ENCODE measurements around the gene CLASP1.
"Not testable (repeated sequence)": the region's sequence is repeated elsewhere in the genome, so short reads cannot be mapped to it uniquely, and the experiment has no call there.

The CLASP1 gene

DNA sequence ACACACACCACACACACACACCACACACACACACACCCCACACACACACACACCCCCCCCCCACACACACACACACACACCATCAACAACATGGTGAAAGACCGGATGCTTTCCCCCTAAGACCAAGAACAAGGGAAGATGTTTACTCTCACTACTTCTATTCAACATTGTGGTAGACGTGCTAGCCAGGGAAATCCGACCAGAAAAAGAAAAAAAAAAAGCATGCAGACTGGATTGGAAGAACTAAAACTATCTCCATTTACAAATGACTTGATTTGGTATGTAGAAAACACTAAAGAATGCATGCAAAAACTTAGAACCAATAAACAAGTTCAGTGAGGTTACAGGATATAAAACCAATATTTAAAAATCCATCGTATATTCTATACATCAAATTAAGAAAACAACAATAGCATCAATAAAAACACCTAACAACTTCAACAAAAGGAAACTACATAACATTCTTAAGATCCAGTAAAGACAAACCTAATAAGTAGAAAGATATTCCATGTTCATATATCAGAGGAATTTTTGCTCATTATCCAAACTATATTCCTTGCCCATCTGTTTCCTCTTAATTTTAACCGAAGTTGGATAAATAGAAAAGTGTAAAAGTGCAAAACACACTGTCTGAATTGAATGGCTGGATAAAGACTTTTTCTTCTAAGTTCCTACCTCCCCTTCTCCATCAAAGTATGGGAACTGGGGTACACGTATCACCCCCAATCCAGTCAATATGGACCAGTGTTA lies 170.1 kb downstream of the CLASP1 start:
- Mint-ChIP-seq H3K4me3 (no peak overlapping the region), H3K27me3 (no peaks in the 10 kb centered on the region), H3K4me1 (peaks cover 52% of the 10 kb centered on the region), H3K9me3 (no peaks in the 10 kb centered on the region), H3K27ac (peak overlapping the region; percentile 75), H3K36me3 (peaks cover 2% of the 10 kb centered on the region)

DNA sequence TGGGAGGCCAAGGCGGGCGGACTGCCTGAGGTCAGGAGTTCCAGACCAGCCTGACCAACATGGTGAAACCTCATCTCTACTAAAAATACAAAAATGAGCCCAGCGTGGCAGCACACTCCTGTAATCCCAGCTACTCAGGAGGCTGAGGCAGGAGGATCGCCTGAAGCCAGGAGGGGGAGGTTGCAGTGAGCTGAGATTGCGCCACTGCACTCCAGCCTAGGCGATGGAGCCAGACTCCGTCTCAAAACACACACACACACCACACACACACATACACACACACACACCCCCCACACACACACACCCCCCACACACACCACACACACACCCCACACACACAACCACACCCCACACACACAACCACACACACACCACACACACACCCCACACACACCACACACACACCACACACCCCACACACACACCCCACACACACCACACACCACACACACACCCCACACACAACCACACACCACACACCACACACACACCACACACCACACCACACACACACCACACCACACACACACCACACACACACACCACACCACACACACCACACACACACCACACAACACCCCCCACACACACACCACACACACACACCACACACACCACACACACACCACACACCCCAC lies 170.8 kb downstream of the CLASP1 start:
- H3K27me3 Mint-ChIP-seq, H3K36me3 Mint-ChIP-seq, H3K9me3 Mint-ChIP-seq, H3K27ac Mint-ChIP-seq, H3K4me3 Mint-ChIP-seq: not testable (repeated sequence)
- peaks cover 53% of the 10 kb centered on the region for H3K4me1 Mint-ChIP-seq

DNA sequence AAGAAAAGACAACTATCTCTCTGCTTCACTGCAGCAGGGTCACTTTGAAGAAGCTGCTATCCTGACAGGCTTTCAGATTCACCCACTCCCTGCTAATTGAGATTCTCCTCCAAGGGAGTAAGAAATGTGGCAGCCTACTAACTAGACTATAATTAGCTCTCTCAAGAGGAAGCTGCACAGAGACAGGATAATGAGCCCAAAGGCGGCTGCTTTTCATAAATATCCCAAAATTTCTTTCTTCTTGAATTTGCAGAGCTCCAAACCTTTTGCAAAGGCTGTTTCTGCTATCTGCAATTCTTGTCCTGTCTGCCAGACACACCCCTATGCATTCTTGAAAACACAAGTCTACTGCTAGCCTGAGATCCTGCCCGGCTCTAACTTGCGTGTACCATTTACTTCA lies 172.6 kb downstream of the CLASP1 start:
- Mint-ChIP-seq H3K27me3 (no peaks in the 10 kb centered on the region), H3K27ac (peak overlapping the region; percentile 47), H3K36me3 (peaks cover 3% of the 10 kb centered on the region), H3K4me1 (peaks cover 55% of the 10 kb centered on the region), H3K4me3 (no peak overlapping the region), H3K9me3 (no peaks in the 10 kb centered on the region)

DNA sequence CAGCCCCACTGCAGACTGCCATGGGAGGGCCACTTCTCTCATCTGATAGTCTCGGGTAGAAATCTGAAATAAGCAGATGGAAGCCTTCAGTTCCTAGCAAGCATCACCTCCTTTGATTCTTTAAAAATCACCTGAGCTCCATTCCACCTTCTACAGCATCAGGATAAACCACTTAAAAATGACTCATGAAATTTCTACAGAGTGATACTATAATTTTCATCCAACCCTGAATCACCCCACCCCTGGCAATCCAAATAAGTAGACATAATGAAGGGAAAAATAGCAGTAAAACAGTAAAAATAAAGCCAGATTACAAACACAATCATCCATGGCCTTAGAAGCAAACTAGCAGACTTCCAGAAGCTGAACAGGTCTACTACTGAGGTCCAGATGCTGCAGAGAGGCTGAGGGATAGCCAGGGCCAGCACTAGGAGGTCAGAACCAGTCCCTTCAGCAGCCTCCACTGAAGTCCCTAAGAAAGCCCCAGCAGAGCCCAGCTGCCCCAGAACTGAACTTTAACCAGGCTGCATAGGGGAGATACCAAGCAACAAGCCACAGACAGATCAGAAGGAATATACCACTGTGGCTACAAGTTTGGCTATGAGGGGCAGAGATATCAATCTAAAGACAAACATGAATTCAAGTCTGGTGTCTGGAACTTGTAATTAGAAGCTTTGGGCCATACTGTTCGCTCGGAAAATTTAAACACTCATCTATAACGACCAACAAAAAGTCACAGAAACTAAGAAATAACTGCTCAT lies 173.3 kb downstream of the CLASP1 start:
- Mint-ChIP-seq H3K36me3 (peaks cover 7% of the 10 kb centered on the region), H3K27me3 (no peaks in the 10 kb centered on the region), H3K27ac (peak overlapping the region; percentile 47), H3K4me1 (peaks cover 57% of the 10 kb centered on the region), H3K9me3 (no peaks in the 10 kb centered on the region), H3K4me3 (no peak overlapping the region)

DNA sequence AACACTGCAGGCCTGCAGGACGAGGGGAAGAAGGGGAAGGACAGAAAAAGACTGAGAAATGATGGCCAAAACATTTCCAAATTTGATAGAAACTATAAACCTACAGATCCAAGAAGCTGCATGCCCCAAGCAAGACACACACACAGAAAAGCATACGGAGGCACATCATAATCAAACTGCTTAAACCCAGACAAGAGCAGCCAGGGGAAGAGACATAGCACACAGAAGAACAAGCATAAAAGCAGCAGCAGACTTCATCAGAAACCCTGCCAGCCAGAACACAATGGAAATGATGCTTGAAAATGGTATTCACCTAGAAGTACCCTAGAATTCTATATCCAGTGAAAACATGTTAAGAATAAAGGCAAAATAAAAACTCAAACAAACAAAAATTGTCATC lies 175.8 kb downstream of the CLASP1 start:
- Mint-ChIP-seq H3K27ac (no peak overlapping the region), H3K36me3 (peaks cover 15% of the 10 kb centered on the region)

DNA sequence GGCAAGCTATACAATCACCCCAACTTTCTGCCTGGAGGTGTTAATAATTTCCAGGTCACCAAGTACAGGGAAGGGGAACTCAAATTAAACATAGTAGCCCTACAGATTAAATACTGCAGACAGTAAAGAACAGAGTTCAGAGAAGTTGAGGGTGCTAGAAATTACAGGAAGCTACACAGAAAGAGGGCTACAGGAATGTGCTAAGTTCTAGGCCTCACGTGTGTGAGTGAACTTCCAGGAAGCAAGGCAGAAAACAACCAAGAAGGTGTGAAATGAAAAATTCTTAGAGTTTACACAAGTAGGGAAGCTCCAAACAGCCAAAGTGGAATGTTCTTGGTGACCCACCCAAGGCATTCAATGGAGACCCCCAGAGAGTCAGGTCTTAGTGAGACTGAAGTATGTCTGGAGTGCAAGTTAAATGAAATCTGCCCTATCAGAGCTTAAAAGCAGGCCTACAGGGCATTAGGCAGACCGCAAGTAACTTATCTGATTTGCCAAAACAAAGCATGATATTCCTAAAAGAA lies 176.7 kb downstream of the CLASP1 start:
- no peaks in the 10 kb centered on the region for H3K27me3 Mint-ChIP-seq
- peaks cover 25% of the 10 kb centered on the region for H3K36me3 Mint-ChIP-seq
- H3K4me1 Mint-ChIP-seq: peaks cover 48% of the 10 kb centered on the region
- H3K9me3 Mint-ChIP-seq: no peaks in the 10 kb centered on the region
- no peak overlapping the region for H3K4me3 Mint-ChIP-seq
- no peak overlapping the region for H3K27ac Mint-ChIP-seq

More for the DNA sequence above, 175.8 kb downstream of the CLASP1 start:
- peaks cover 48% of the 10 kb centered on the region for H3K4me1 Mint-ChIP-seq
- no peaks in the 10 kb centered on the region for H3K9me3 Mint-ChIP-seq
- H3K27me3 Mint-ChIP-seq: no peaks in the 10 kb centered on the region
- H3K4me3 Mint-ChIP-seq: no peak overlapping the region

DNA sequence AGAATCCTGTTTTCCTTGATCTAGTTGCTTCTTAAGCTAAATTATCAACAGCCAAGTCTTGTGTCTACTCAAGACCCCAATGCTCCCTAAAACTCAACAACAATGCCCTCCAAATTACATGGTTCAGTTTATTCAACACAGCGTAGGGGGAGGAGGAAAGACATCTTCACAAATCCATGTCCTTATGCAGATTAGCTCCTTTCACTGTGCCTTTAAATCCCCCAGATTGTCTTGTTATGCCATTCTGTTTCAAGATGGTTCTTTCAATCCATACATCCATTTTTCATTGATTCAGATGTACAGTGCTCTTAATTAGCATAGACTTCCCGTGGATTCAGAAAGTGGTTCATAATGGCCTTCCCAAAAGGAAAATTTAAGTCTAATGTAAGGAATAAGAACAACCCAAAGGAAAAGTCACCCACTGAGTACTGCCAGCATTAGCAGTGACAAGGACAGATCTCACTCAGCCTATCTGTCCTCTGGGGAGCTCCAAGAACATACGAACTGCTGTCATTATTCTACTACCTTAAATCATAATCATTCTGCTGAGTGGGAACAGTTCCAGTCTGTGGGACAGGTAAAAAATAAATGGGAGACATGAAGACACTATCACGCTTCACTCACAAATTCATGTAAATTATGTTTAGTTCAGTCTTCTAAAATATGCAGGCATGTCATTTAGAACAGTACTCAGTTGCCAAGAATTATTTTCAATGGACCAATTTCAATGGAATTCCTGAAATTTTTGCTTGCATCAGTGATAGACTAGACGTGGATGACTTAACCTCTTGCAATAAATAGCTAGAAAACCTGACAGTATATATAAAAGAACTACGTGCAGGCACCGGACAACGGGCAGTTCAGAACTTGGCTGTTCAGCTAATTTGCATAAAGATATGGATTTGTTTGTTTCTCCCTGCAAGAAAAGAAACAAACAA lies 177.5 kb downstream of the CLASP1 start:
- Mint-ChIP-seq H3K36me3 (peaks cover 28% of the 10 kb centered on the region), H3K27ac (no peak overlapping the region)

DNA sequence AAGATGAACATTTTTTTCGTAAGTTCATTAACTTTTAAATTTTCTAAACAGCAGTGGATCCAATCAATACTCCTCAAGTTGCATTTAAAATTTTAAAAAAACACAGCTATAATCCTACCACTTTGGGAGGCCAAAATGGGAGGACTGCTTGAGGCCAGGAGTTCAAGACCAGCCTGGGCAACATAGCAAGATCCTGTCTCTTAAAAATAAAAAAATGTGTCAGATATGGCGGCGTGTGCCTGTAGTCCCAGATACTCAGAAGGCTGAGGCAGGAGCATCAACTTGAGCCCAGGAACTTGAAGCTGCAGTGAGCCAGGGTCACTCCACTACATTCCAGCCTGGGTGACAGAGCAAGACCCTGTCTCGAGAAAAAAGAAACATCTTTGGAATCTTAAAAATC lies 178.3 kb downstream of the CLASP1 start:
- peaks cover 36% of the 10 kb centered on the region for H3K4me1 Mint-ChIP-seq
- peaks cover 31% of the 10 kb centered on the region for H3K36me3 Mint-ChIP-seq
- no peak overlapping the region for H3K4me3 Mint-ChIP-seq
- no peaks in the 10 kb centered on the region for H3K9me3 Mint-ChIP-seq
- H3K27ac Mint-ChIP-seq: no peak overlapping the region
- H3K27me3 Mint-ChIP-seq: no peaks in the 10 kb centered on the region

More for the DNA sequence above, 177.5 kb downstream of the CLASP1 start:
- Mint-ChIP-seq H3K27me3 (no peaks in the 10 kb centered on the region), H3K4me1 (peaks cover 45% of the 10 kb centered on the region), H3K9me3 (no peaks in the 10 kb centered on the region), H3K4me3 (no peak overlapping the region)

DNA sequence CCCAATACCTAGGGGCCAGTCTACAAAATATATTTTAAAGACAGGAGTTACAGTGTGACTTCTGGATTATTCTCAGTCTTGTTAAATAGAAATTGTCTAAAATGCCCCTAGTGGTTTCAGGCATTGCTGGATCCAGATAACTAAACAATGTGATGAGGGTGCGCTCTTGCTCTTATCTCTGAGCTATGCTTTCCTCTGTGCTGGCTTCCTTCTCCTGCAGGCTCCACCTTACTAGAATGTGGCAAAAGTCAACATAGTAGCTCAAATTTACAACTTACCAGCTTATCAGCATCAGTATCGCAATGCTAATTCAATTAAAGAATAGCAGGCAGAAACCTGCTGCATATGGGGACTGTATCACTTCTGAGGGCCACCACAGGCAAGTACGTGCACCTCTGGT lies 179.9 kb downstream of the CLASP1 start:
- H3K4me3 Mint-ChIP-seq: no peak overlapping the region
- H3K27ac Mint-ChIP-seq: no peak overlapping the region
- H3K9me3 Mint-ChIP-seq: no peaks in the 10 kb centered on the region
- no peaks in the 10 kb centered on the region for H3K27me3 Mint-ChIP-seq
- H3K4me1 Mint-ChIP-seq: peaks cover 25% of the 10 kb centered on the region
- peaks cover 32% of the 10 kb centered on the region for H3K36me3 Mint-ChIP-seq

DNA sequence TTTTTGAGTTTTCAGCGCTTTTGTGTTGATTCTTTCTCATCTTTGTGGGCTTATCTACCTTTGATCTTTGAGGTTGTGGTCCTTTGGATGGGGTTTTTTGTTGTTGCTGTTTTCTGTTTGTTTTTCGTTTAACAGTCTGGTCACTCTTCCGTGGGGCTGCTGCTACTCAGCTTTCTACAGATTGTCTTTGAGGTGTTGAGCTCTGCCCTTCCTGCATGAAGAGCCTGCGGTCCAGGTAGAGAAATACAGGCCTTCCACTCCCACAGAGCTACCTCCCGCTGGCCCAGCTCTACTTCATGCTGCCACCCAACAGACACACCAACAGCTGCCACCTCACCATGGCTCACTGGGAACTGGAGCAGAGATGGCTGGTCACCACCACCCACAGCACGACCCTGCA lies 180.3 kb downstream of the CLASP1 start:
- peaks cover 32% of the 10 kb centered on the region for H3K36me3 Mint-ChIP-seq
- H3K4me1 Mint-ChIP-seq: peaks cover 25% of the 10 kb centered on the region
- no peaks in the 10 kb centered on the region for H3K9me3 Mint-ChIP-seq
- H3K4me3 Mint-ChIP-seq: no peak overlapping the region
- no peak overlapping the region for H3K27ac Mint-ChIP-seq
- no peaks in the 10 kb centered on the region for H3K27me3 Mint-ChIP-seq

DNA sequence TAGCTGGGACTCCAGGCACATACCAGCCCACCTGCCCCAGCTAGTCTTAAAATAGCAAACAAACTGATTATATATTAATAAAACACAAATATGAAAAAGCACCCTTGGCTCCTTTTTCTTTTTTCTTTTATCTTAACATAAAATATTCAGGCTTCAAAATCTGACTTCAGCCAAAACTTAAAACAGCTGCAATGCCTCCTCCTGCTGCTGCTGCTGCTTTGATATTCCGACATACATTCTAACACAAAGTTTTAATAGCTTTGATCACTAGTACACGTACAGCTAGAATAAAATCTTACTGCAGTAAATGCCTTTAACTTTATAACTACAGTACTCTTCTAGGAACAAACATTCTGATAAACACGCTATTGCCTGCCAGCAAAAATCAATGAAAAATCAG lies 190.0 kb downstream of the CLASP1 start:
- Mint-ChIP-seq H3K27me3 (no peaks in the 10 kb centered on the region), H3K36me3 (peaks cover 15% of the 10 kb centered on the region), H3K9me3 (no peaks in the 10 kb centered on the region), H3K27ac (no peak overlapping the region), H3K4me3 (no peak overlapping the region), H3K4me1 (no peaks in the 10 kb centered on the region)

DNA sequence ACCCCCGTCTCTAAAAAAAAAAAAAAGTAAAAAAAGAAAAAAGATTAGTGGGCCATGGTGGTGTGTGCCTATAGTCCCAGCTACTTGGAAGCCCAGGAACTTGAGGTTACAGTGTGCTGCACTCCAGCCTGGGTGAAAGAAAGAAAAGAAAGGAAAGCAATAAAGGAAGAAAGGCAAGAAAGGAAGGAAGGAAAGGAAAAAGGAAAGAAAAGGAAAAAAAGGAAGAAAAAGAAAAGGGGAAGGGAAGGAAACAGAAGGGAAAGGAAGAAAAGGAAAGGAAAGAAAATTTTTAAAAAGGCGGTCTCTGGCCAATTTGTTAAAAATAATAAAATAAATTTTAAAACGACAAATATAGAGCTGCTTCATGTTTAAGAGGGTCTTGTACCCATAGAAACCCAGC lies 192.9 kb downstream of the CLASP1 start:
- no peak overlapping the region for H3K4me3 Mint-ChIP-seq
- H3K27ac Mint-ChIP-seq: no peak overlapping the region
- no peaks in the 10 kb centered on the region for H3K9me3 Mint-ChIP-seq
- H3K36me3 Mint-ChIP-seq: peaks cover 15% of the 10 kb centered on the region
- no peaks in the 10 kb centered on the region for H3K27me3 Mint-ChIP-seq
- H3K4me1 Mint-ChIP-seq: no peaks in the 10 kb centered on the region

DNA sequence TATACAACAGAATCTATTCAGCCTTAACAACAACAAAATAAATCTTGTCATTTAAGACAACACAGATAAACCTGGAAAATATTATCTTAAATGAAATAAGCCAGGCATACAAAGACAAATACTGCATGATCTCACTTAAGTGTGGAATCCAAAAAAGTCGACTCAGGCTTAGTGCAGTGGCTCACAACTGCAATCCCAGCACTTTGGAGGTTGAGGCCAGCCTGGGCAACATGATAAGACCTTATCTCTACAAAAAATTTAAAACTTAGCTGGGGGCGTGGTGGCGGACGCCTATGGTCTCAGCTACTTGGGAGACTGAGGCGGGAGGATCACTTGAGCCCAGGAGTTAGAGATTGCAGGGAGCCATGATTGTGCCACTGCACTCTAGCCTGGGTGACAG lies 193.8 kb downstream of the CLASP1 start:
- H3K27me3 Mint-ChIP-seq: no peaks in the 10 kb centered on the region
- peaks cover 17% of the 10 kb centered on the region for H3K36me3 Mint-ChIP-seq
- H3K27ac Mint-ChIP-seq: no peak overlapping the region
- H3K4me1 Mint-ChIP-seq: no peaks in the 10 kb centered on the region
- no peak overlapping the region for H3K4me3 Mint-ChIP-seq
- H3K9me3 Mint-ChIP-seq: no peaks in the 10 kb centered on the region

DNA sequence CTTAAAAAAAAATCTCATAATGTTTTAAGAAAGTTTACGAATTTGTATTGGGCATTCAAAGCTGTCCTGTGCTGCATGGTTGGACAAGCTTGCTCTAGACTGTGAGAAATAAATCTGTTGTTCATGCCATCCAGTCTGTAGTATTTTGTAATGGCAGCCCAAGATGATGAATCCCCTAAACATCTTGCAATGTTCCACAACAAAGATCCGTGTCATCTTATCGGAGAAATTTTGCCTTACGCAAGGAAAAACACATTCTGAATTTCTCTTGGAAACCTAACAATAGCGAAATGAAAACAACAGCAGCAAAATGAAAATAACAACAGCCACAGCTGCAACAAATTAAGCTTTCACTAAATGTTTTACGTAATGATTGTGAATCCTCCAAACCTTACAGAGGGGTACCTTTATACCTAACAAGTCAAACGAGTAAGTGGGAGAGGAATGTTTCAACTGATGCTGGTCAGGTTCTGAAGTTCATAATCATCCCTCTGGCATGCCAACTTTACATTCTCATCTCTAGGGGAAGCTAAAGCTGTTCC lies 194.6 kb downstream of the CLASP1 start:
- Mint-ChIP-seq H3K36me3 (peaks cover 11% of the 10 kb centered on the region), H3K27me3 (no peaks in the 10 kb centered on the region), H3K9me3 (no peaks in the 10 kb centered on the region), H3K4me3 (no peak overlapping the region), H3K27ac (no peak overlapping the region), H3K4me1 (no peaks in the 10 kb centered on the region)

DNA sequence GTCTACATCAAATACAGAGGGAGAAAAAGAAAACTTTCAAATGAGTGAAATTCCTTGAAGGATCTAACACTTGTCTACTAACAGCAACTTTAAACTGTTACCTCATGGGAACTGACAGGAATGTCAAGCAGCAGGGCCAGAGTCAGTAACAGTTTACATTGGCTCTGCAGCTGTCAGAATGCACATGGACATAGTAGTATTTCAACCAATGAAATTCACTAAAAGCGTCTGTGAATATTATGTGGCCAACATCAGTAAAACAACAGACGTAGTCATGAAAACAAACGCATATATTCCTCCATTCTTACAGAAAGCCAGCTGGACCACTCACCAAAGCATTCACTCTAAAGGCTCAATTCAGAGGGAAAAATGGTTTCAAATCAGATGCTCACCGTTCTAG lies 197.9 kb downstream of the CLASP1 start:
- no peak overlapping the region for H3K4me3 Mint-ChIP-seq
- no peak overlapping the region for H3K27ac Mint-ChIP-seq
- H3K4me1 Mint-ChIP-seq: no peaks in the 10 kb centered on the region
- peaks cover 14% of the 10 kb centered on the region for H3K36me3 Mint-ChIP-seq
- no peaks in the 10 kb centered on the region for H3K9me3 Mint-ChIP-seq
- no peaks in the 10 kb centered on the region for H3K27me3 Mint-ChIP-seq

All from activated naive CD4-positive, alpha-beta T cell treated with anti-CD3 and anti-CD28 coated beads, Interleukin-2, amount 50 U/mL, for 24 hours (primary cell).